Testis (tissue), 2 donors: ENCODE measurements around the gene ABHD15.

Experiments
- POLR2A ChIP-seq: fragments of 450-650 bp; IDR thresholded peaks from one replicate; pipeline ENCODE4 v1.6.1; 2017; ENCODE audit warnings: antibody characterized with exemption, mild to moderate bottlenecking, moderate library complexity
- TF ChIP-seq, protein P1 (sequence below), 3 experiments: fragments of 450-650 bp in 2 of 3; fragments of 200-600 bp in 1 of 3; sonication (generic) in 1 of 3; IDR thresholded peaks; one replicate each; pipeline ENCODE4 v1.5.1; 2016 to 2019; ENCODE audit warnings: antibody characterized with exemption in 3 of 3, mild to moderate bottlenecking in 2 of 3, moderate library complexity in 1 of 3

DNA sequence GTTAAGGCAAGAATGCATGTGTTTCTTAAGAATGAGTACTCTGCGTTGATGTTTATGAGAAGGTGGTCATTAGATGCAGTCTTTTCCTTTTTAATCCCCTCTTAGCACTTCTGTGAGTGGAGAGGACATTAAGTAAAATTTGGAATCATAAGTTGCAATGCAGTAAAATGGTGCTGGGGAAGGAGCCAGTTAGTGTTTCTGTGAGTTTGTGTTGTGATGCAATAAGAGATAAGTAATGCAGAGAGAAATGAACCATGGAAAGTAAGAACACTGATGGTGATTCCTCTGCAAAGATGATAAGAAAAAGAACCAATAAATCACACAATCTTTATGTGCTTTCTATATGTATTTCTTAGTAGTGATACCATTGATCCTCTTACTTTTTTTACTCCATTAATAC lies 20.0 kb downstream of the ABHD15 start:
- TF ChIP-seq, protein P1, sequence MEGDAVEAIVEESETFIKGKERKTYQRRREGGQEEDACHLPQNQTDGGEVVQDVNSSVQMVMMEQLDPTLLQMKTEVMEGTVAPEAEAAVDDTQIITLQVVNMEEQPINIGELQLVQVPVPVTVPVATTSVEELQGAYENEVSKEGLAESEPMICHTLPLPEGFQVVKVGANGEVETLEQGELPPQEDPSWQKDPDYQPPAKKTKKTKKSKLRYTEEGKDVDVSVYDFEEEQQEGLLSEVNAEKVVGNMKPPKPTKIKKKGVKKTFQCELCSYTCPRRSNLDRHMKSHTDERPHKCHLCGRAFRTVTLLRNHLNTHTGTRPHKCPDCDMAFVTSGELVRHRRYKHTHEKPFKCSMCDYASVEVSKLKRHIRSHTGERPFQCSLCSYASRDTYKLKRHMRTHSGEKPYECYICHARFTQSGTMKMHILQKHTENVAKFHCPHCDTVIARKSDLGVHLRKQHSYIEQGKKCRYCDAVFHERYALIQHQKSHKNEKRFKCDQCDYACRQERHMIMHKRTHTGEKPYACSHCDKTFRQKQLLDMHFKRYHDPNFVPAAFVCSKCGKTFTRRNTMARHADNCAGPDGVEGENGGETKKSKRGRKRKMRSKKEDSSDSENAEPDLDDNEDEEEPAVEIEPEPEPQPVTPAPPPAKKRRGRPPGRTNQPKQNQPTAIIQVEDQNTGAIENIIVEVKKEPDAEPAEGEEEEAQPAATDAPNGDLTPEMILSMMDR (IDR thresholded peaks at IDR 0.05) = no peak
- no peak for TF ChIP-seq POLR2A
